PC-9 (cell line): Measurements from ENCODE around the gene SLC26A2. TPM values are rescaled to one million over a fixed set of nuclear protein-coding genes. Genes with fewer than 3 reads are reported as not detected.

Experiments
- BruUV-seq: library from RNA; stranded (reverse); fragments of 400-500 nt; replicated peaks from 2 replicates; lab custom pipeline; 2021; lab: Mats Ljungman, UMichigan
- CTCF ChIA-PET: fragments of 300-600 bp; sonication (Branson Sonifier 250); formaldehyde crosslinking; loops from one replicate; lab custom pipeline; 2022; ENCODE audit warnings: antibody characterized with exemption; lab: Charles Lee
- POLR2A ChIA-PET: fragments of 300-600 bp; sonication (Branson Sonifier 250); formaldehyde crosslinking; loops from one replicate; lab custom pipeline; 2022; ENCODE audit warnings: antibody characterized with exemption; ENCODE audit not compliant: unreplicated experiment; lab: Charles Lee
- DNase-seq, 2 experiments: peaks; one replicate each; pipeline versions ENCODE4 v3.0.0 to v3.0.0-alpha.2; 2015 to 2022; ENCODE audit warnings: mixed read lengths in 1 of 2
- H2AFZ ChIP-seq: fragments of 200-600 bp; sonication (generic); 2 replicates; pipeline ENCODE4 v1.8.1; 2017; ENCODE audit warnings: antibody characterized with exemption
- H3F3A ChIP-seq: fragments of 200-600 bp; sonication (generic); 2 replicates; pipeline ENCODE4 v1.8.1; 2017; ENCODE audit warnings: antibody characterized with exemption, mild to moderate bottlenecking, low read depth; ENCODE audit not compliant: insufficient read depth
- H3K27ac ChIP-seq: fragments of 200-600 bp; sonication (generic); 2 replicates; pipeline ENCODE4 v1.6.1; 2016; ENCODE audit warnings: mixed run types
- H3K27me3 ChIP-seq: fragments of 200-600 bp; sonication (generic); 2 replicates; pipeline ENCODE4 v1.6.1; 2016; ENCODE audit warnings: low read depth, mixed run types; ENCODE audit not compliant: insufficient read depth
- H3K36me3 ChIP-seq: fragments of 200-600 bp; sonication (generic); 2 replicates; pipeline ENCODE4 v1.6.1; 2016; ENCODE audit warnings: low read depth, mixed run types
- H3K4me1 ChIP-seq: fragments of 200-600 bp; sonication (generic); replicated peaks from 2 replicates; pipeline ENCODE4 v1.6.1; 2016; ENCODE audit warnings: mixed run types; ENCODE audit not compliant: insufficient read depth
- H3K4me2 ChIP-seq: fragments of 200-600 bp; sonication (generic); 2 replicates; pipeline ENCODE4 v1.6.1; 2017; ENCODE audit warnings: mixed run types
- H3K4me3 ChIP-seq: fragments of 200-600 bp; sonication (generic); 2 replicates; pipeline ENCODE4 v1.6.1; 2016; ENCODE audit warnings: mixed run types
- H3K79me2 ChIP-seq: fragments of 200-600 bp; sonication (generic); 2 replicates; pipeline ENCODE4 v1.6.1; 2017; ENCODE audit warnings: low read depth, mixed run types
- H3K9me2 ChIP-seq: fragments of 200-600 bp; sonication (generic); 2 replicates; pipeline ENCODE4 v1.8.1; 2017; ENCODE audit warnings: mild to moderate bottlenecking; ENCODE audit not compliant: insufficient read depth
- H3K9me3 ChIP-seq: fragments of 200-600 bp; sonication (generic); 2 replicates; pipeline ENCODE4 v1.8.1; 2016; ENCODE audit warnings: low read depth; ENCODE audit not compliant: insufficient read depth
- H4K20me1 ChIP-seq: fragments of 200-600 bp; sonication (generic); 2 replicates; pipeline ENCODE4 v1.8.1; 2017; ENCODE audit not compliant: insufficient read depth
- EZH2 ChIP-seq: fragments of 200-600 bp; sonication (generic); IDR thresholded peaks from 2 replicates; pipeline ENCODE4 v1.8.0; 2017; ENCODE audit warnings: antibody characterized with exemption, low read depth
- intact Hi-C: fragments of 100-400 bp; cut with micrococcal nuclease; formaldehyde crosslinking; loops from one replicate; pipeline ENCODE4 v1.10.0; 2022; ENCODE audit not compliant: unreplicated experiment
- total RNA-seq: library from RNA; stranded (reverse); gene quantifications from 2 replicates; pipeline ENCODE4 v1.2.3, GENCODE V29; 2021
- TF ChIP-seq, protein P1 (sequence below): fragments of 200-600 bp; sonication (generic); conservative IDR thresholded peaks from 2 replicates; pipeline ENCODE4 v1.6.1; 2017; ENCODE audit warnings: mixed run types, antibody characterized with exemption, mild to moderate bottlenecking, moderate library complexity

The SLC26A2 gene
- total RNA-seq, 1 experiment from 2014 or later, result 13.5 TPM

DNA sequence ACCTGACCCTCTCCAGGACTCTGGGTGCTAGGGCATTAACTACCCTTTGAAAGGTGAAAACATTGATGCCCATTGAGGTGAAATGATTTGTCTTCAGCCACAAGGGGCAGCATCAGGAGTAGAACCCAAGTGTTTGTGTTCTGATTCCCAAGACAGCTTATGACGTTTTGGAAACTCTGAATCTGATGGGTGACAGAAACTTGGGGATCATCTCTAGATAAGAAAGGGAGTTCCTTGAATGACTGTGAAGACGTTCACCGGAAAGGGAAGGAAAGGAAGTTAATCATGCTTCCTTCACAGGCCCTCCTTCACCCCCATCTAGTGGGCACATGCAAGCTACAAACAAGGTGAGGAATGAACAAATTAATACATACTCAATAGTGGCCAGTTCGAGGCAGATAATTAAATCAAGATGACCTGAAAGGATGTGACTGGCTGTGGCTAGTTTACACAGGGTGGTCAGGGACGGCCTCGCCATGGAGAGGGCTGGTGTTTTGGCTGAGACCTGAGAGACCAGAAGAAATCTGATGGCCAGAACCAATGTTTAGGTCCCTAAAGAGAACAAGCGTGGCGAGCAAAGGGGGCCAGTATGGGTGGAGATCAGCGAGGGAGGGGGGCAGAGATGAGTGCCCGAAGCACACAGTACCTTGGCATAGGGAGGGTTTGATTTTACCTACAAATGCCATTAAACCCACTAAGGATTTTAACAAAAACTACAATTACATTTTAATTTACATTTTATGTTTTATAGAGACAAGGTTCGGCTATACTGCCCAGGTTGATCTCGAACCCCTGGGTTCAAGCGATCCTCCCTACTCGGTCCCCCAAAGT lies 937 bp upstream of the SLC26A2 start:
- intact Hi-C loops, result loop anchor here (1.0 to 10.0 kb wide), 6 partner anchors 20 to 325 kb away; no protein-coding TSS in a partner anchor
- BruUV-seq, result TSS peak; percentile 98
- no peak for TF ChIP-seq EZH2
- TF ChIP-seq, protein P1, sequence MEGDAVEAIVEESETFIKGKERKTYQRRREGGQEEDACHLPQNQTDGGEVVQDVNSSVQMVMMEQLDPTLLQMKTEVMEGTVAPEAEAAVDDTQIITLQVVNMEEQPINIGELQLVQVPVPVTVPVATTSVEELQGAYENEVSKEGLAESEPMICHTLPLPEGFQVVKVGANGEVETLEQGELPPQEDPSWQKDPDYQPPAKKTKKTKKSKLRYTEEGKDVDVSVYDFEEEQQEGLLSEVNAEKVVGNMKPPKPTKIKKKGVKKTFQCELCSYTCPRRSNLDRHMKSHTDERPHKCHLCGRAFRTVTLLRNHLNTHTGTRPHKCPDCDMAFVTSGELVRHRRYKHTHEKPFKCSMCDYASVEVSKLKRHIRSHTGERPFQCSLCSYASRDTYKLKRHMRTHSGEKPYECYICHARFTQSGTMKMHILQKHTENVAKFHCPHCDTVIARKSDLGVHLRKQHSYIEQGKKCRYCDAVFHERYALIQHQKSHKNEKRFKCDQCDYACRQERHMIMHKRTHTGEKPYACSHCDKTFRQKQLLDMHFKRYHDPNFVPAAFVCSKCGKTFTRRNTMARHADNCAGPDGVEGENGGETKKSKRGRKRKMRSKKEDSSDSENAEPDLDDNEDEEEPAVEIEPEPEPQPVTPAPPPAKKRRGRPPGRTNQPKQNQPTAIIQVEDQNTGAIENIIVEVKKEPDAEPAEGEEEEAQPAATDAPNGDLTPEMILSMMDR, result peak; percentile 68
- Histone ChIP-seq H3K27me3 (no peaks in the 10 kb centered on the region), H3K9me2 (no peaks in the 10 kb centered on the region), H4K20me1 (no peaks in the 10 kb centered on the region), H3F3A (peaks cover 28% of the 10 kb centered on the region), H3K4me1 (peaks cover 13% of the 10 kb centered on the region), H2AFZ (peak overlapping the region; percentile 88), H3K79me2 (no peaks in the 10 kb centered on the region), H3K27ac (peak overlapping the region; percentile 80), H3K4me3 (peak overlapping the region; percentile 75), H3K9me3 (no peaks in the 10 kb centered on the region), H3K36me3 (no peaks in the 10 kb centered on the region), H3K4me2 (peak overlapping the region; percentile 91)
- POLR2A ChIA-PET, result interaction anchor here (0.5 to 1.3 kb wide), 11 partner anchors 9 to 1798 kb away, joined by 3 to 15 read pairs (median 4); no protein-coding TSS in a partner anchor
- CTCF ChIA-PET, result interaction anchor here (0.5 to 2.0 kb wide), 14 partner anchors 20 to 135 kb away, joined by 3 to 12 read pairs (median 4); no protein-coding TSS in a partner anchor
- DNase-seq, result peak; percentile 23 to 39

DNA sequence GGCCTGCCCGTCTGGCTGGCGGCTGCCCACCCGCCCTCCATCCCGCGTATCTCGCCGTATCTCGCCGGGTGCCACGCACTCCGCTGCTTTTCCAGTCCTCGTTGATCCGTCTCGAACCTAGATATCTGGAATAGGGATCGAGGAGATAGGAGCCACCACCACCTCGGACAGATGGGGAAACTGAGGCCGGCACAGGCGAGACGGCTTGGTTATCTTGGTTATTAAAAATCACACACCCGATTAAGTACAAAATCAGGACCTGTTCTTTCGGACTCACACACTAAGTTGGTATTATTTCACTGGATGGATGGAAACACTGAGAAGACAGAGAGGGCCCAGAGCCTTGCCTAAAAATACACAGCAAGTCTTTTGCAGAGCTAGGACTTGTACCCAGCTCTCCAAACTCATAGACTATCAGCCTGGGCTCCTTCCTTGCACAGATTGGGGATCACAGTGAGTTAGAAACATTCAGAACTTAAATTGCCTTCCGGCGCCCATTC lies 678 bp downstream of the SLC26A2 start:
- no peaks in the 10 kb centered on the region for H3K9me2 ChIP-seq
- peak overlapping the region; percentile 75 for H3K4me3 ChIP-seq
- TF ChIP-seq EZH2, result no peak
- TF ChIP-seq, protein P1, result no peak
- intact Hi-C loops, result loop anchor here (2.0 to 10.0 kb wide), 3 partner anchors 59 to 326 kb away; no protein-coding TSS in a partner anchor
- H3K36me3 ChIP-seq, result no peaks in the 10 kb centered on the region
- peak overlapping the region; percentile 90 for H2AFZ ChIP-seq
- no peak overlapping the region; the same call in 1 of the 2 replicates for H3K27ac ChIP-seq
- ChIA-PET CTCF (interaction anchor here (0.6 to 2.3 kb wide), 9 partner anchors 26 to 792 kb away, joined by 3 to 27 read pairs (median 5); no protein-coding TSS in a partner anchor), POLR2A (interaction anchor here (0.6 to 0.7 kb wide), 5 partner anchors 14 to 521 kb away, joined by 3 to 6 read pairs (median 3); no protein-coding TSS in a partner anchor)
- peak overlapping the region; percentile 91 for H3K4me2 ChIP-seq
- DNase-seq, result no peak
- peaks cover 13% of the 10 kb centered on the region for H3K4me1 ChIP-seq
- no peaks in the 10 kb centered on the region for H3K9me3 ChIP-seq
- H3K79me2 ChIP-seq, result no peaks in the 10 kb centered on the region
- H3K27me3 ChIP-seq, result no peaks in the 10 kb centered on the region
- H4K20me1 ChIP-seq, result no peaks in the 10 kb centered on the region
- BruUV-seq, result TSS peak; percentile 62
- peaks cover 28% of the 10 kb centered on the region for H3F3A ChIP-seq

DNA sequence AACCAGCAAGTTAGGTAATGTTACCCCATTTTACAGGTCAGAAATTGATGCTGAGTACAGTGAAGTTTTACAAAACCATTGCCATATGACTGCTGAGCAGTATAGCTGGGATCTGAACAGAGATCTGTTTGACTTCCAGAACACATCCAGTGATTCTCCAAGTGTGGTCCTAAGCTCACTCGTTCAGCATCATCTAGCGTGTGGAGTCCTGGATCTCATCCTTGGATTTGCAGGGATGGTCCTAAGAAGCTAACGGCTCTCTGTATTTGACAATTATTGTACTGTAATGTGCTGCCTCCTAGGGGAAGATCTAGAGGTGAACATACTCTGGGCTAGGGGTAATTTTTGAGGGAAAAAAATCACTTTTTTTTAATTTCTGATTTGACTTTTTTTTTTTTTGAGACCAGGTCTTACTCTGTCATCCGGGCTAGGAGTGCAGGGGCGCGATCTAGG lies 1.4 kb downstream of the SLC26A2 start:
- Histone ChIP-seq H3K27ac (no peak overlapping the region), H3K4me1 (peaks cover 13% of the 10 kb centered on the region), H3K79me2 (no peaks in the 10 kb centered on the region), H3K27me3 (no peaks in the 10 kb centered on the region), H3K9me3 (no peaks in the 10 kb centered on the region), H3K4me3 (peak overlapping the region; percentile 75; the same call in 1 of the 2 replicates), H3F3A (peaks cover 28% of the 10 kb centered on the region), H4K20me1 (no peaks in the 10 kb centered on the region), H3K9me2 (no peaks in the 10 kb centered on the region), H3K4me2 (peak overlapping the region; percentile 91), H2AFZ (no peak overlapping the region), H3K36me3 (no peaks in the 10 kb centered on the region)
- intact Hi-C loops, result loop anchor here (1.0 to 10.0 kb wide), 5 partner anchors 28 to 327 kb away; no protein-coding TSS in a partner anchor
- POLR2A ChIA-PET, result interaction anchor here (0.6 to 0.7 kb wide), 4 partner anchors 13 to 124 kb away, joined by 3 to 30 read pairs (median 10); no protein-coding TSS in a partner anchor
- DNase-seq, result peak in 1 of 2 experiments; percentile 16
- TF ChIP-seq, protein P1, result peak; percentile 71
- no peak for TF ChIP-seq EZH2
- CTCF ChIA-PET, result interaction anchor here (0.7 to 2.3 kb wide), 10 partner anchors 26 to 325 kb away, joined by 3 to 27 read pairs (median 6); no protein-coding TSS in a partner anchor
- no TSS peak for BruUV-seq
